GM23338 (cell line): ENCODE measurements around the gene EMCN. TPM values are rescaled to one million over a fixed set of nuclear protein-coding genes. Genes with fewer than 3 reads are reported as not detected.

Experiments used
- ATAC-seq: fragments of 200-7000 bp; cut with Tn5 transposase; 3 replicates; pipeline ENCODE4 v1.9.1; 2020
- DNase-seq: peaks from one replicate; pipeline ENCODE4 v3.0.0-alpha.2; 2015; ENCODE audit warnings: low spot score
- H2AFZ ChIP-seq: fragments of 200-600 bp; sonication (generic); 2 replicates; pipeline ENCODE4 v1.8.0; 2016; ENCODE audit warnings: antibody characterized with exemption, mild to moderate bottlenecking, moderate library complexity
- H3F3A ChIP-seq: fragments of 200-600 bp; sonication (generic); replicated peaks from 2 replicates; pipeline ENCODE4 v1.8.0; 2017; ENCODE audit warnings: antibody characterized with exemption, mixed run types, low read depth
- H3K27ac ChIP-seq: fragments of 200-600 bp; sonication (generic); 2 replicates; pipeline ENCODE4 v1.6.1; 2016; ENCODE audit warnings: low read depth
- H3K27me3 ChIP-seq: fragments of 200-600 bp; sonication (generic); 2 replicates; pipeline ENCODE4 v1.8.0; 2016; ENCODE audit warnings: mild to moderate bottlenecking, mixed run types, moderate library complexity; ENCODE audit not compliant: insufficient read depth
- H3K36me3 ChIP-seq: fragments of 200-600 bp; sonication (generic); 2 replicates; pipeline ENCODE4 v1.8.0; 2016; ENCODE audit warnings: mild to moderate bottlenecking; ENCODE audit not compliant: insufficient read depth
- H3K4me1 ChIP-seq: fragments of 200-600 bp; sonication (generic); 2 replicates; pipeline ENCODE4 v1.8.0; 2016; ENCODE audit warnings: mild to moderate bottlenecking, moderate library complexity; ENCODE audit not compliant: insufficient read depth
- H3K4me2 ChIP-seq: fragments of 200-600 bp; sonication (generic); 2 replicates; pipeline ENCODE4 v1.7.1; 2017; ENCODE audit warnings: mixed run types
- H3K4me3 ChIP-seq: fragments of 200-600 bp; sonication (generic); 2 replicates; pipeline ENCODE4 v1.6.1; 2016; ENCODE audit warnings: mixed run types
- H3K79me2 ChIP-seq: fragments of 200-600 bp; sonication (generic); replicated peaks from 2 replicates; pipeline ENCODE4 v1.8.0; 2017; ENCODE audit warnings: mild to moderate bottlenecking; ENCODE audit not compliant: insufficient read depth
- H3K9me2 ChIP-seq: fragments of 200-600 bp; sonication (generic); 2 replicates; pipeline ENCODE4 v1.8.0; 2017; ENCODE audit not compliant: insufficient read depth
- H4K20me1 ChIP-seq: fragments of 200-600 bp; sonication (generic); replicated peaks from 2 replicates; pipeline ENCODE4 v1.8.0; 2017; ENCODE audit warnings: mild to moderate bottlenecking; ENCODE audit not compliant: insufficient read depth
- H3K27ac Mint-ChIP-seq: 2 replicates; pipeline ENCODE4 v1.8.0; 2020; ENCODE audit warnings: inconsistent platforms, mild to moderate bottlenecking, moderate library complexity, mixed read lengths
- H3K27me3 Mint-ChIP-seq: 3 replicates; pipeline ENCODE4 v1.8.0; 2022; ENCODE audit warnings: low read depth, mild to moderate bottlenecking, moderate library complexity, mixed read lengths, inconsistent platforms; ENCODE audit not compliant: insufficient read depth, poor library complexity
- H3K36me3 Mint-ChIP-seq: 3 replicates; pipeline ENCODE4 v1.8.0; 2021; ENCODE audit warnings: low read depth, mild to moderate bottlenecking, inconsistent platforms, moderate library complexity, mixed read lengths
- H3K4me1 Mint-ChIP-seq: 3 replicates; pipeline ENCODE4 v1.8.0; 2020; ENCODE audit warnings: mild to moderate bottlenecking, inconsistent platforms, mixed read lengths
- H3K4me3 Mint-ChIP-seq: 3 replicates; pipeline ENCODE4 v1.8.0; 2021; ENCODE audit warnings: moderate library complexity, mild to moderate bottlenecking, inconsistent platforms, mixed read lengths
- H3K9me3 Mint-ChIP-seq: 3 replicates; pipeline ENCODE4 v1.8.0; 2020; ENCODE audit warnings: moderate library complexity, mild to moderate bottlenecking, inconsistent platforms, mixed read lengths
- CREB1 ChIP-seq: fragments of 250-450 bp; sonication (Bioruptor Pico); IDR thresholded peaks from 2 replicates; pipeline ENCODE4 v1.5.0; 2020; ENCODE audit warnings: low read depth, mild to moderate bottlenecking, moderate library complexity
- CTCF ChIP-seq, 2 experiments: fragments of 200-600 bp in 1 of 2; sonication (generic) in 1 of 2; conservative IDR thresholded peaks; 2 replicates each; pipeline versions ENCODE4 v1.5.1 to v1.6.1; 2016 to 2017; ENCODE audit warnings: antibody characterized with exemption in 2 of 2, low read depth in 2 of 2, mild to moderate bottlenecking in 2 of 2, moderate library complexity in 1 of 2
- ETS1 ChIP-seq: IDR thresholded peaks from 2 replicates; pipeline ENCODE4 v1.6.1; 2016; ENCODE audit warnings: antibody characterized with exemption
- EZH2 ChIP-seq: fragments of 200-600 bp; sonication (generic); IDR thresholded peaks from one replicate; pipeline ENCODE4 v1.8.0; 2017; ENCODE audit warnings: antibody characterized with exemption, mild to moderate bottlenecking, low read depth; ENCODE audit not compliant: unreplicated experiment
- EZH2phosphoT487 ChIP-seq: fragments of 200-600 bp; sonication (generic); IDR thresholded peaks from one replicate; pipeline ENCODE4 v1.8.1; 2018; ENCODE audit warnings: antibody characterized with exemption; ENCODE audit not compliant: unreplicated experiment
- JUNB ChIP-seq: IDR thresholded peaks from one replicate; pipeline ENCODE4 v1.6.1; 2016; ENCODE audit warnings: antibody characterized with exemption; ENCODE audit not compliant: unreplicated experiment
- NANOG ChIP-seq: IDR thresholded peaks from 2 replicates; pipeline ENCODE4 v1.6.1; 2016; ENCODE audit warnings: antibody characterized with exemption, borderline replicate concordance
- POLR2AphosphoS5 ChIP-seq: IDR thresholded peaks from 2 replicates; pipeline ENCODE4 v1.6.1; 2016; ENCODE audit warnings: antibody characterized with exemption, low read depth
- REST ChIP-seq: IDR thresholded peaks from one replicate; pipeline ENCODE4 v1.6.1; 2018; ENCODE audit warnings: antibody characterized with exemption; ENCODE audit not compliant: unreplicated experiment
- STAT1 ChIP-seq: IDR thresholded peaks from one replicate; pipeline ENCODE4 v1.6.1; 2016; ENCODE audit warnings: antibody characterized with exemption; ENCODE audit not compliant: unreplicated experiment
- ZNF114 ChIP-seq: fragments of 250-450 bp; sonication (Bioruptor Pico); IDR thresholded peaks from 2 replicates; pipeline ENCODE4 v1.5.0; 2020; ENCODE audit warnings: mild to moderate bottlenecking, moderate library complexity
- ZNF331 ChIP-seq: fragments of 250-450 bp; sonication (Bioruptor Pico); IDR thresholded peaks from 2 replicates; pipeline ENCODE4 v1.5.0; 2020; ENCODE audit warnings: low read depth, mild to moderate bottlenecking, moderate library complexity
- ZNF462 ChIP-seq: fragments of 250-450 bp; sonication (Bioruptor Pico); IDR thresholded peaks from 2 replicates; pipeline ENCODE4 v1.5.0; 2020; ENCODE audit warnings: mild to moderate bottlenecking, moderate library complexity
- polyA plus RNA-seq: library from polyadenylated mRNA; unstranded; fragments of >200 nt; fragmentation: Nextera tagmentation; extraction: Ambion mirVana; gene quantifications from 2 replicates; pipeline ENCODE4 v1.2.1, GENCODE V29; 2016
- total RNA-seq: library from RNA; depleted of rRNA; stranded (reverse); fragments of >200 nt; shearing (Covaris generic); gene quantifications from 2 replicates; pipeline ENCODE4 v1.2.3, GENCODE V29; 2014

The EMCN gene
- total and polyA plus RNA-seq, 2 experiments from 2014 or later = not detected

- no peaks in the 10 kb centered on the region for H3K4me1 Mint-ChIP-seq
- H3K4me3 Mint-ChIP-seq = no peak overlapping the region
- H3K4me2 ChIP-seq = no peak overlapping the region
- no peaks in the 10 kb centered on the region for H3K36me3 ChIP-seq
- H3K4me1 ChIP-seq = no peaks in the 10 kb centered on the region
- H3F3A ChIP-seq = no peaks in the 10 kb centered on the region
- no peaks in the 10 kb centered on the region for H4K20me1 ChIP-seq
- H3K27me3 Mint-ChIP-seq = no peaks in the 10 kb centered on the region
- no peaks in the 10 kb centered on the region; the same call in 2 of the 3 replicates for H3K9me3 Mint-ChIP-seq
- ATAC-seq (no peak), DNase-seq (no peak)
- H2AFZ ChIP-seq = no peak overlapping the region
- H3K79me2 ChIP-seq = no peaks in the 10 kb centered on the region
- no peaks in the 10 kb centered on the region for H3K36me3 Mint-ChIP-seq
- no peaks in the 10 kb centered on the region for H3K9me2 ChIP-seq
- TF ChIP-seq CTCF (conservative IDR thresholded peaks at IDR 0.05; ENCODE audit: low read depth in 2 of 2) = no peak
- no peak for TF ChIP-seq ETS1
- no peak for TF ChIP-seq EZH2
- no peak for TF ChIP-seq STAT1
- no peak for TF ChIP-seq EZH2phosphoT487
- TF ChIP-seq ZNF331 (CRISPR knock-in tag) = no peak
- no peak for TF ChIP-seq CREB1 (CRISPR knock-in tag)
- TF ChIP-seq ZNF114 (CRISPR knock-in tag) = no peak
- no peak for TF ChIP-seq REST
- TF ChIP-seq NANOG = no peak
- no peak for TF ChIP-seq POLR2AphosphoS5
- TF ChIP-seq ZNF462 (CRISPR knock-in tag) = no peak
- TF ChIP-seq JUNB = no peak
- H3K27ac ChIP-seq = no peak overlapping the region
- no peak overlapping the region for H3K27ac Mint-ChIP-seq
- H3K27me3 ChIP-seq = no peaks in the 10 kb centered on the region
- no peak overlapping the region for H3K4me3 ChIP-seq
Observed at GRCh38 chr4:100450449-100450848, 67.4 kb downstream of the EMCN start.
